Right lobe of liver (tissue), 4 donors: ENCODE results near the gene BCKDK.

ENCODE experiments used
- POLR2A ChIP-seq: fragments of 450-650 bp; IDR thresholded peaks from one replicate; pipeline ENCODE4 v1.6.1; 2017; ENCODE audit warnings: antibody characterized with exemption, mild to moderate bottlenecking
- TF ChIP-seq, protein P1 (sequence below), 4 donors: fragments of 200-600 bp in 3 of 4; fragments of 450-650 bp in 1 of 4; IDR thresholded peaks; one replicate each; pipeline versions ENCODE4 v1.5.1 to v1.8.0; 2016 to 2022; ENCODE audit warnings: antibody characterized with exemption in 4 of 4, mild to moderate bottlenecking in 2 of 4
- donor health status: DM: no; HTN: no; CAD: no.
- donor health status: DM: no; HTN: no; CAD: no.
- donor health status: DM: no; HTN: yes; CAD: no.

DNA sequence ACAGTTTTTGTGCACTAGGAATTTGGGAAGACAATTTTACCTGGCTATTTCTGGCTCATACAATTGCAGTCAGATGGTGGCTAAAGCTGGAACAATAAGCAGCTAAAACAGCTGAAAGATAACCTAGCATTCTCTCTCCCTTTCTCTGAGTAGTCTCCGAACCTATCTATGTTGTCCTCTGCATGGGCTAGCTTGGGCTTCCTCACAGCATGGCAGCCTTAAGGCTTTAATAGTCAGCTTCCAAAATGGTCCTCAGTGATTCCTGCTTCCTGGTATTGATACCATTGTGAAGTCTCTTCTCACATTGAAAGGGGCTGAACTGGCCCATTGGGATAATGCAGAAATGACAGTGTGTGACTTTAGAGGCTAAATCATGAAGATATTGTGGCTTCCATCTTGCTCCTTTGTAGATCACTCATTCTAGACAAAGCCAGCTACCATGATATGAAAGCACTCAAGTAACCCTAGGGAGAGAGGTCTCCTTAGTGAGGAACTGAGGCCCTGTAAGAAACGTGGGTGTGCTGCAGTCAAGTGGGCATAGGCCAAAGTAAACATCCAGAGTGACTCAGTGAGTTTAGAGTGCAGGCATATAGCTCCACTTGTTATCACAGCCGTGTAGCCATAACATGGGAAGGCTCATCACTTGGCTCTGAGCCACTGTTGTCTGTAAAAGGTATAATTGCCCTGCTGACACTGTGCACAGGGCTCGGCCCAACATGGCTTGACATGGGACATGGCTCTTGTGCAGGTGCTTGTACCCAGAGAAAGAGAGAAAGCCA lies 8.1 kb upstream of the BCKDK start:
- TF ChIP-seq, protein P1, sequence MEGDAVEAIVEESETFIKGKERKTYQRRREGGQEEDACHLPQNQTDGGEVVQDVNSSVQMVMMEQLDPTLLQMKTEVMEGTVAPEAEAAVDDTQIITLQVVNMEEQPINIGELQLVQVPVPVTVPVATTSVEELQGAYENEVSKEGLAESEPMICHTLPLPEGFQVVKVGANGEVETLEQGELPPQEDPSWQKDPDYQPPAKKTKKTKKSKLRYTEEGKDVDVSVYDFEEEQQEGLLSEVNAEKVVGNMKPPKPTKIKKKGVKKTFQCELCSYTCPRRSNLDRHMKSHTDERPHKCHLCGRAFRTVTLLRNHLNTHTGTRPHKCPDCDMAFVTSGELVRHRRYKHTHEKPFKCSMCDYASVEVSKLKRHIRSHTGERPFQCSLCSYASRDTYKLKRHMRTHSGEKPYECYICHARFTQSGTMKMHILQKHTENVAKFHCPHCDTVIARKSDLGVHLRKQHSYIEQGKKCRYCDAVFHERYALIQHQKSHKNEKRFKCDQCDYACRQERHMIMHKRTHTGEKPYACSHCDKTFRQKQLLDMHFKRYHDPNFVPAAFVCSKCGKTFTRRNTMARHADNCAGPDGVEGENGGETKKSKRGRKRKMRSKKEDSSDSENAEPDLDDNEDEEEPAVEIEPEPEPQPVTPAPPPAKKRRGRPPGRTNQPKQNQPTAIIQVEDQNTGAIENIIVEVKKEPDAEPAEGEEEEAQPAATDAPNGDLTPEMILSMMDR (IDR thresholded peaks at IDR 0.05): no peak
- no peak for TF ChIP-seq POLR2A
